ENCODE measurements around the gene ROR2.
"Not testable (repeated sequence)": the region's sequence is repeated elsewhere in the genome, so short reads cannot be mapped to it uniquely, and the experiment has no call there.

Gene ROR2

GRCh38 chr9:91564081-91564670 lies 385.9 kb downstream of the ROR2 start:
- DNase-seq (ENCODE audit: low spot score) = no peak

GRCh38 chr9:91562416-91562815 lies 387.6 kb downstream of the ROR2 start:
- DNase-seq (ENCODE audit: low spot score) = peak; percentile 16

GRCh38 chr9:91560301-91560700 lies 389.7 kb downstream of the ROR2 start:
- DNase-seq (ENCODE audit: low spot score) = no peak

- DNase-seq (ENCODE audit: low spot score) = no peak
Observed at GRCh38 chr9:91558879-91559278, 391.1 kb downstream of the ROR2 start.

GRCh38 chr9:91558395-91558794 lies 391.6 kb downstream of the ROR2 start:
- no peak for DNase-seq (ENCODE audit: low spot score)

- DNase-seq (ENCODE audit: low spot score) = no peak
Observed at GRCh38 chr9:91557327-91557726, 392.7 kb downstream of the ROR2 start.

GRCh38 chr9:91555132-91555531 lies 394.9 kb downstream of the ROR2 start:
- DNase-seq (ENCODE audit: low spot score) = no peak

- DNase-seq (ENCODE audit: low spot score) = no peak
Observed at GRCh38 chr9:91549177-91549576, 400.9 kb downstream of the ROR2 start.

GRCh38 chr9:91547081-91547480 lies 402.9 kb downstream of the ROR2 start:
- no peak for DNase-seq (ENCODE audit: low spot score)

GRCh38 chr9:91546574-91546973 lies 403.5 kb downstream of the ROR2 start:
- DNase-seq (ENCODE audit: low spot score) = no peak

- no peak for DNase-seq (ENCODE audit: low spot score)
Observed at GRCh38 chr9:91541734-91542133, 408.3 kb downstream of the ROR2 start.

- DNase-seq (ENCODE audit: low spot score) = not testable (repeated sequence)
Observed at GRCh38 chr9:91540506-91540905, 409.5 kb downstream of the ROR2 start.

GRCh38 chr9:91536211-91536691 lies 413.8 kb downstream of the ROR2 start:
- DNase-seq (ENCODE audit: low spot score) = peak; percentile 23

GRCh38 chr9:91534374-91534773 lies 415.7 kb downstream of the ROR2 start:
- DNase-seq (ENCODE audit: low spot score) = no peak

GRCh38 chr9:91533382-91533781 lies 416.6 kb downstream of the ROR2 start:
- DNase-seq (ENCODE audit: low spot score) = no peak

GRCh38 chr9:91532325-91532724 lies 417.7 kb downstream of the ROR2 start:
- no peak for DNase-seq (ENCODE audit: low spot score)

GRCh38 chr9:91530829-91531228 lies 419.2 kb downstream of the ROR2 start:
- DNase-seq (ENCODE audit: low spot score) = no peak

GRCh38 chr9:91522481-91522880 lies 427.5 kb downstream of the ROR2 start:
- DNase-seq (ENCODE audit: low spot score) = no peak

- DNase-seq (ENCODE audit: low spot score) = no peak
Observed at GRCh38 chr9:91519520-91520277, 430.3 kb downstream of the ROR2 start.

- DNase-seq (ENCODE audit: low spot score) = no peak
Observed at GRCh38 chr9:91518462-91518861, 431.6 kb downstream of the ROR2 start.

- DNase-seq (ENCODE audit: low spot score) = no peak
Observed at GRCh38 chr9:91517801-91518200, 432.2 kb downstream of the ROR2 start.

GRCh38 chr9:91517332-91517731 lies 432.7 kb downstream of the ROR2 start:
- not testable (repeated sequence) for DNase-seq (ENCODE audit: low spot score)

GRCh38 chr9:91516777-91517176 lies 433.3 kb downstream of the ROR2 start:
- no peak for DNase-seq (ENCODE audit: low spot score)

GRCh38 chr9:91516081-91516480 lies 433.9 kb downstream of the ROR2 start:
- no peak for DNase-seq (ENCODE audit: low spot score)

Measured in hepatic stellate cell (primary cell).